AG09309 (cell line): ENCODE data around the gene CCDC102A.

Experiments used
- DNase-seq: peaks from one replicate; pipeline ENCODE4 v3.0.0-alpha.2; 2010; ENCODE audit warnings: low read depth
- H3K4me3 ChIP-seq: 2 replicates; pipeline ENCODE4 v1.5.1; 2011; ENCODE audit warnings: mild to moderate bottlenecking, low read depth, low read length, moderate library complexity; ENCODE audit not compliant: control insufficient read depth
- CTCF ChIP-seq: IDR thresholded peaks from 2 replicates; pipeline ENCODE4 v1.5.1; 2011; ENCODE audit warnings: mild to moderate bottlenecking, low read depth, low read length, inconsistent platforms; ENCODE audit not compliant: insufficient read depth, control insufficient read depth; ENCODE audit errors: missing control alignments

Gene CCDC102A

GRCh38 chr16:57507136-57508034 lies 29.0 kb downstream of the CCDC102A start:
- no peak for TF ChIP-seq CTCF
- DNase-seq, result no peak
- H3K4me3 ChIP-seq, result no peak overlapping the region

- TF ChIP-seq CTCF, result no peak
- H3K4me3 ChIP-seq, result no peak overlapping the region
- DNase-seq, result no peak
Observed at GRCh38 chr16:57505169-57505568, 31.2 kb downstream of the CCDC102A start.

GRCh38 chr16:57504491-57504890 lies 31.9 kb downstream of the CCDC102A start:
- no peak for TF ChIP-seq CTCF
- no peak for DNase-seq
- H3K4me3 ChIP-seq, result no peak overlapping the region

- DNase-seq, result no peak
- no peak for TF ChIP-seq CTCF
- H3K4me3 ChIP-seq, result no peak overlapping the region
Observed at GRCh38 chr16:57504001-57504400, 32.4 kb downstream of the CCDC102A start.

GRCh38 chr16:57503366-57503765 lies 33.0 kb downstream of the CCDC102A start:
- no peak for TF ChIP-seq CTCF
- no peak overlapping the region for H3K4me3 ChIP-seq
- DNase-seq, result no peak

- DNase-seq, result no peak
- H3K4me3 ChIP-seq, result no peak overlapping the region
- TF ChIP-seq CTCF, result no peak
Observed at GRCh38 chr16:57502048-57502775, 34.2 kb downstream of the CCDC102A start.
